ENCODE data around the gene KCTD16.

The KCTD16 gene

DNA sequence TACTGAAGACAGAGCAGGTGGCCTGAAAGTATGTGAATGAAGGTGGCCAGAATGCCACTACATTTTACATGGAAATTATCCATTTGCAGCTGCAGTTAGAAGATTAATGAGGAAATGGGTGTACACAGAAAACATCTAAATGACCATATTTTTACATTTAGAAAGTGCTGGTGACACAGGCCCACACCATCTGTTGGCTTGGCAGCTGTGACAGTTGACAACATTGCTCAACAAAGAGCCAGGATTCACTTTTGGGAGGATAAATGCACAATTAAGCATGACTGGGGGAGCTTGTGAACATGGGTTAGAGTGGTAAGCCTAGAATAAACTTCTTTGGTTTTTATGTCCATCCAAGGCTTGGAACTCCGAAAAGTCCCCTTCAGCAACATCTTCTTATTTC is 360.5 kb downstream of the KCTD16 start:
- DNase-seq (ENCODE audit: low spot score) = no peak
- TF ChIP-seq, protein P1, sequence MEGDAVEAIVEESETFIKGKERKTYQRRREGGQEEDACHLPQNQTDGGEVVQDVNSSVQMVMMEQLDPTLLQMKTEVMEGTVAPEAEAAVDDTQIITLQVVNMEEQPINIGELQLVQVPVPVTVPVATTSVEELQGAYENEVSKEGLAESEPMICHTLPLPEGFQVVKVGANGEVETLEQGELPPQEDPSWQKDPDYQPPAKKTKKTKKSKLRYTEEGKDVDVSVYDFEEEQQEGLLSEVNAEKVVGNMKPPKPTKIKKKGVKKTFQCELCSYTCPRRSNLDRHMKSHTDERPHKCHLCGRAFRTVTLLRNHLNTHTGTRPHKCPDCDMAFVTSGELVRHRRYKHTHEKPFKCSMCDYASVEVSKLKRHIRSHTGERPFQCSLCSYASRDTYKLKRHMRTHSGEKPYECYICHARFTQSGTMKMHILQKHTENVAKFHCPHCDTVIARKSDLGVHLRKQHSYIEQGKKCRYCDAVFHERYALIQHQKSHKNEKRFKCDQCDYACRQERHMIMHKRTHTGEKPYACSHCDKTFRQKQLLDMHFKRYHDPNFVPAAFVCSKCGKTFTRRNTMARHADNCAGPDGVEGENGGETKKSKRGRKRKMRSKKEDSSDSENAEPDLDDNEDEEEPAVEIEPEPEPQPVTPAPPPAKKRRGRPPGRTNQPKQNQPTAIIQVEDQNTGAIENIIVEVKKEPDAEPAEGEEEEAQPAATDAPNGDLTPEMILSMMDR (IDR thresholded peaks at IDR 0.05; ENCODE audit: extremely low read depth, missing control alignments) = no peak
